ENCODE data around the gene COX4I2.
A peak's percentile ranks its signal among the peaks of the same experiment; 100 is the strongest.
"Not testable (repeated sequence)": the region's sequence is repeated elsewhere in the genome, so short reads cannot be mapped to it uniquely, and the experiment has no call there.

COX4I2 gene

DNA sequence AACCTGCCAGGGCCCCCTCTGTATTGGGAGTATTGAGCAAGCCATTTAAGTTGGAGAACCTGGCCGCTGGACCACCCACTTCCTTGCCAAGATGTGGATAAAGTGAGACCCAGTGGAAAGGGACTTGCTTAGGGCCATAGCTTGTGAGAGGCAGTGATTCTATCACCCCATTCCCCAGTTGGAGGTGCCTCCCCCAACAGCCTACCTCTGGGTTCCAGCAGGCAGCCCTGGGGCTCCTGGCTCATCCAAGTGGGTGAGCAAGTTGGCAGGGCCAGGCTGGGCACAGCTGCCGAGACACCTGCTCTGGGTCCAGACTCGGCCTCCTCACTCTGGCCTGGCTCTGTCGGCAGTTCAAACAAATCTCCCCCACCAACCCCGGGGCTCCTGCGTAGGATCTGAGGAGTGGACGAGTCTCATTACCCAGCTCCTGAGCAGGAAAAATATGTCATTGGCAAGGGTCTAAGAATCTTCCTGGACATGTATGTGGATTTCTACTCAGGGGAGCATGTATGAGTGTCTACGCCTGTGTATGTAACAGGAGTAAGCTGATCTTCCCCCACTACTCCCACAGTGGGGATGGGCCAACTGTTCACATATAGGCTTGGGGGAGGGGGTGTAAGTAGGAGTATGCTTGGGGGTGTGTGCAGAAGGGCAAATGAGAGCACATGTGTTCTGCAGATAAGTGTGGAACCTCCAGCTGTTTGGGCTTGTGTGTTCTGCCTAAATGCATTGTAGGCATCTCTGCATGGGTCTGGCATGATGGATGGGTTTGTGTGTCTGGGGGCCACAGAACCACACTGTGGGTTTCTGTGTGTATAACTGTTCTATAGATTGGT is 30.7 kb upstream of the COX4I2 start:
- no peak for DNase-seq (ENCODE audit: insufficient read length, low spot score)
- no peak for FAIRE-seq

GRCh38 chr20:31607640-31608250 is 30.0 kb upstream of the COX4I2 start:
- no peak for DNase-seq (ENCODE audit: insufficient read length, low spot score)
- no peak for FAIRE-seq

- FAIRE-seq (no peak), DNase-seq (ENCODE audit: insufficient read length, low spot score) (peak; percentile 57)
Measured at GRCh38 chr20:31608251-31608945, 29.3 kb upstream of the COX4I2 start.

- not testable (repeated sequence) for FAIRE-seq
Measured at GRCh38 chr20:31612271-31612640, 25.5 kb upstream of the COX4I2 start.

DNA sequence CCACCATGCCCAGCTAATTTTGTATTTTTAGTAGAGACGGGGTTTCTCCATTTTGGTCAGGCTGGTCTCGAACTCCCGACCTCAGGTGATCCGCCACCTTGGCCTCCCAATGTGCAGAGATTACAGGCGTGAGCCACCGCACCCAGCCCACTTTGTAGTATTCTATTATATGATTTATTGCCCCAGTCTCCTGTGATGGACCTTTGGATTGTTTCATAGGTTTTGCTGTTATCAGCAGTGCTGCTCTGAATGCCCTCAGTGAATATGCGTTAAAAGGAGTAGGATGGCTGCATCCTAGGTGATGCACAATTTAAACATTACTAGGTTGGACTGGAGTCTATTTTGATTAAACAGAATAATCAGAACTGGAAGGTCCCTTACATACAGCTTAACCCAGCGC is 22.3 kb upstream of the COX4I2 start:
- DNase-seq (ENCODE audit: insufficient read length, low spot score) = no peak
- FAIRE-seq = no peak

More at GRCh38 chr20:31612271-31612640, 25.5 kb upstream of the COX4I2 start:
- DNase-seq (ENCODE audit: insufficient read length, low spot score) = not testable (repeated sequence)

DNA sequence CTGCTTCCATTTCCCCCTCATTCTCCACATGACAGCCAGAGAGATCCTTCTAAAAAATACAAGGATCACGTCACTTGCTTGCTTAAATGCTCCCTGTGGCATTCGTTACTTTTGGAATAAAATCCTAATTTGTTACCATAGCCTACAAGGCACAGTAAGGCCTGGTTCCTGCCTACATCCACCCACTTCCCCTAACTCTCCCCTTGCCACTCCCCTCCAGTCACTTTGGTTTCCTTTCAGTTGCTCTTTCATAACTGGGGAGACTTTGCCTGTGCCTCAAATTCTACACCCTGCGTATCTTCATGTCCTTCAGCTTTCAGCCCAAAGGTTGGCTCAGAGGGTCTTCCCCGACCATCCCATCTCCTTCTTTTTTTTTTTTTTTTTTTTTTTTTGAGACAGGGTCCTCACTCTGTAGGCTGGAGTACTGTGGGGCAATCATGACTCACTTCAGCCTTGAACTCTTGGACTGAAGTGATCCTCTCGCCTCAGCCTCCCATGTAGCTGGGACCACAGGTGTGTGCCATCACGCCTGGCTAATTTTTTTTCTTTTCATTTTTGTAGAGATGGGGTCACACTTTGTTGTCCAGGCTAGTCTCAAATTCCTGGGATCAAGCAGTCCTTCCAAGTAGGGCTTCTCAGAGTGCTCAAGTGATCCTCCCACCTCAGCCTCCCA is 20.1 kb upstream of the COX4I2 start:
- FAIRE-seq (no peak), DNase-seq (ENCODE audit: insufficient read length, low spot score) (no peak)

DNA sequence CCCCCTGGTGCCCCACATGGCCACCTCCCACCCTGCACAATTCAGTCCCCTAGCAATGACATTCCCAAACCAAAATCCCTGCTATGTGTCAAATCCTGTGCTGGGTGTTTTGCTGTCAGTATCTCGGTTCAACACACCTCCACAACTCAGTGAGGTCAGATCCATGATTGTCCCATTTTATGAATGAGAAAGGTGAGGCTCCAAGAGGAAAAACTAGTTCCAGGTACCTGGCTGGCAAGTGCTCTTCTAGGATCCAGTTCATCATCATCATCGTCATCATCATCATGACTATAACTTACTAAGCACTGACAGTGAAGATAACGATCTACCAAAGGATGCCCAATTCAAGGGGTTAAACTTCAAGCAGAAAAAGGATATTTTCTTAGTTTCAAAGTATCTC is 17.5 kb upstream of the COX4I2 start:
- DNase-seq (ENCODE audit: insufficient read length, low spot score) (no peak), FAIRE-seq (no peak)

DNA sequence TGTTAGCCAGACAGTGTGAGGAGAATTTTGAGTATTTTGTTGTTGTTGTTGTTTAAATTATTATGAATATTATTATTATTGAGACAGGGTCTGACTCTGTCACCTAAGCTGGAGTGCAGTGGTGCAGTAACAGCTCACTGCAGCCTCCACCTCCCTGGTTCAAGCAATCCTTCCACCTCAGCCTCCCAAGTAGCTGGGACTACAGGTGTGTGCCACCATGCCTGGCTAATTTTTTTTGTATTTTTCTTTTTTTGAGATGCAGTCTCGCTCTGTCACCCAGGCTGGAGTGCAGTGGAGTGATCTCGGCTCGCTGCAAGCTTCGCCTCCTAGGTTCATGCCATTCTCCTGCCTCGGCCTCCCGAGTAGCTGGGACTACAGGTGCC is 14.6 kb upstream of the COX4I2 start:
- DNase-seq (ENCODE audit: insufficient read length, low spot score); FAIRE-seq: not testable (repeated sequence)

DNA sequence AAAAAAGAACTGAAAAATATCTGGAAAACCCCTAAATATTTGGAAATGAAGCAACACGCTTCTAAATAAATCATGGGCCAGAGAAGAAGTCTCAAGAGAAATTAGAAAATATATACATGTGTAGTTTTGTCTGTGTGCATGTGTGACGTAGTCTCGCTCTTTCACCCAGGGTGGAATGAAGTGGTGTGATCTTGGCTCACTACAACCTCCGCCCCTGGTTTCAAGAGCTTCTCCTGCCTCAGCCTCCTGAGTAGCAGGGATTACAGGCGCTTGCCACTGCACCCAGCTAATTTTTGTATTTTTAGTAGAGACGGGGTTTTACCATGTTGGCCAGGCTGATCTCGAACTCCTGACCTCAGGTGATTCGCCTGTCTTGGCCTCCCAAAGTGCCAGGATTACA is 11.2 kb upstream of the COX4I2 start:
- DNase-seq (ENCODE audit: insufficient read length, low spot score); FAIRE-seq: not testable (repeated sequence)

DNA sequence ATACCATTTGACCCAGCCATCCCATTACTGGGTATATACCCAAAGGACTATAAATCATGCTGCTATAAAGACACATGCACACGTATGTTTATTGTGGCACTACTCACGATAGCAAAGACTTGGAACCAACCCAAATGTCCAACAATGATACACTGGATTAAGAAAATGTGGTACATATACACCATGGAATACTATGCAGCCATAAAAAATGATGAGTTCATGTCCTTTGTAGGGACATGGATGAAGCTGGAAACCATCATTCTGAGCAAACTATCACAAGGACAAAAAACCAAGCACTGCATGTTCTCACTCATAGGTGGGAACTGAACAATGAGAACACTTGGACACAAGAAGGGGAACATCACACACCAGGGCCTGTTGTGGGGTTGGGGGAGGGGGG is 9.7 kb upstream of the COX4I2 start:
- not testable (repeated sequence) for DNase-seq (ENCODE audit: insufficient read length, low spot score); FAIRE-seq

DNA sequence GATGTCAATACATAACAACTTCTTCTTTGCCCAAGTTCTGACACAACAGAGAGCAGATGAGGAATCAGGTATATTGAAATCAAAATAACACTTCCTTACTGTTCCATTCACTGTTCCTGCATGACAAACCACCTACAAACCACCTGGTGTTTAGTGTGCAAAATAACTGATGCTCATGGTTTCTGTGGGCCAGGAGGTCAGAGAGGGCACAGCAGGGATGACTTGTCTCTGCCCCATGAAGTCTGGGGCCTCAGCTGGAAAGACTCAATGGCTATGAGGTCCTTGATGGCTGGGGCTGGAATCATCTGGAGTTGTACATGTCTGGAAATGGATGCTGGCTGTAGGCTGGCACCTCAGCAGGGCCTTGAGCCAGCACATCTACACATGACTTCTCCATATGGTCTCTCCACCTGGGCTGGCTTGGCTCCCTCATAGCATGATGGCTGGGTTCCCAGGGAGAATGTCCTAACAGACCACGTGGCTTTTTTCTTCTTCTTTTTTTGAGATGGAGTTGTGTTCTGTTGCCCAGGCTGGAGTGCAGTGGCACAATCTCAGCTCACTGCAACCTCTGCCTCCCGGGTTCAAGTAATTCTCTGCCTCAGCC is 7.4 kb upstream of the COX4I2 start:
- no peak for FAIRE-seq
- DNase-seq (ENCODE audit: insufficient read length, low spot score) = no peak

GRCh38 chr20:31632548-31633338 is 5.0 kb upstream of the COX4I2 start:
- no peak for DNase-seq (ENCODE audit: insufficient read length, low spot score)
- FAIRE-seq = no peak

GRCh38 chr20:31633339-31633914 is 4.3 kb upstream of the COX4I2 start:
- FAIRE-seq (no peak), DNase-seq (ENCODE audit: insufficient read length, low spot score) (no peak)

- FAIRE-seq = no peak
- no peak for DNase-seq (ENCODE audit: insufficient read length, low spot score)
Measured at GRCh38 chr20:31638317-31638716, 605 bp downstream of the COX4I2 start.

- DNase-seq (ENCODE audit: insufficient read length, low spot score) (no peak), FAIRE-seq (no peak)
Measured at GRCh38 chr20:31638816-31639215, 1.1 kb downstream of the COX4I2 start.

- DNase-seq (ENCODE audit: insufficient read length, low spot score) (no peak), FAIRE-seq (no peak)
Measured at GRCh38 chr20:31640259-31640658, 2.5 kb downstream of the COX4I2 start.

DNA sequence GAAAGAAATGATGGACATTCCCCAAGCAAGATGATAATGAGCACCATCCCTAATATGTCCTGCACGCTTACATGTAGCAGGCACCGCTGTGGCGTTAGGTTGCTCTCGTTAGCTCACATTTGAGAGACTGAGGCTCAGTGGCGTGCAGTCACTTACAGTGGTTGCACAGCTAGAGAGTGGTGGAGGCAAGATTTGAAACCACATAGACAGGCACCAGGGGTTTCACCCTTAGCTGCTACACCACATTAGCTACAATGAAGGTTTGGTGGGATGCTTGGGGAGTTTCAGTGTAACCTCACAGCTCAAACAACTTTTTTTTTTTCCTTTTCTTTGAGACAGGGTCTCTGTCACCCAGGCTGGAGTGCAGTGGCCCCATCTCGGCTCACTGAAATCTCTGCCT is 3.7 kb downstream of the COX4I2 start:
- FAIRE-seq = no peak
- DNase-seq (ENCODE audit: insufficient read length, low spot score) = no peak

GRCh38 chr20:31642837-31643236 is 5.1 kb downstream of the COX4I2 start:
- FAIRE-seq (no peak), DNase-seq (ENCODE audit: insufficient read length, low spot score) (no peak)

DNA sequence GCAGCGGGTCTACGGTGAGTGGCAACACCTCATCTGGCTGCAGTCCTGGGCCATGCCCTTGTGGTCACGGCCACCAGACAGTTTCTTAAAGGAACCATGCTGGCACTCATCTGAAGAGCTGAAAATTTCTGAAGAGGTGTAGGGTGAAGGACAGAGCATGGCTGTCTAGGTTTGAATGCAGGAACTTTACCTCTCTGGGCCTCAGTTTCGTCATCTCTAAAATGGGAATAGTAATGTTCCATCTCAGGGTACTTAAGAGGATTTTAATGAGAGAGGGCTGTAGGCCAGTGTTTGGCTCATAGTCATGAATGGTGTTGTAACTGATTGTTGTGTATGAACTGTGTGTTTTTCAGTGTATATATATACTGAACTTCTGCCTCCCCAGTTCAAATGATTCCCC is 5.8 kb downstream of the COX4I2 start:
- FAIRE-seq = no peak
- DNase-seq (ENCODE audit: insufficient read length, low spot score) = no peak

DNA sequence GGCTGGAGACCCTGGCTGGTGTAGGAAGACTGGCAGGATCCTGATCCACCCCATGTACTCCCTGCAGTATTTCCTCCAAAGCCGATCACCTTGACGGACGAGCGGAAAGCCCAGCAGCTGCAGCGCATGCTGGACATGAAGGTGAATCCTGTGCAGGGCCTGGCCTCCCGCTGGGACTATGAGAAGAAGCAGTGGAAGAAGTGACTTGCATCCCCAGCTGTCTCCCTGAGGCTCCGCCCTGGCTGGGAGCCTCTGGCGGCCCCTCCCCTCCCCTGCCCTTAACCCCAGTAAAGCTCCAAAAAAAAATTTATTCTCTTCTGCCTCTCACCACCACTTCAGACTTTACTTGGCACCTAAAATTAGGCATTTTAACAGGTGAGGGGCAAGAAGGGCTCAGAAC is 7.0 kb downstream of the COX4I2 start:
- DNase-seq (ENCODE audit: insufficient read length, low spot score) (no peak), FAIRE-seq (no peak)

Data from HTR-8/SVneo (cell line).